ENCODE measurements around the gene SLC26A2. TPM values are rescaled to one million over a fixed set of nuclear protein-coding genes. Genes with fewer than 3 reads are reported as not detected.

Gene SLC26A2
- total RNA-seq, 1 donor from 2014 or later, result 2.9 TPM

DNA sequence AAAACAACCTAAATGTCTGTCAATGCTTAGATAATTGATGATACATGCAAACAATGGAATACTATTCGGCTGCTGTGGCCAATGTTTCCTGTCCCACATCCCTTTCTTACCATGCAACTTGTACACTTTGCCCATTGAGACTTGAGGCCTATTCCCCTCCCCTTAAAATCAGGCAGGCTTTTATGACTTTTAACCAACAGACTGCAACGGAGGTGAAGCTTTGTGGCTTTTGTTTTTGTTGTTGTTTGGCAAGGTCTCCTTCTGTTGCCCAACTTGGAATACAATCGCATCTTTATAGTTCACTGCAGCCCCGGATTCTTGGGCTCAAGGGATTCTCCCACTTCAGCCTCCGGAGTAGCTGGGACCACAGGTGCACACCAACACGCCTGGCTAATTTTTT lies 5.8 kb upstream of the SLC26A2 start:
- intact Hi-C loops (cut with DNase I), result no loop called here
- ATAC-seq (ENCODE audit: poor library complexity) (no peak), DNase-seq (no peak)

DNA sequence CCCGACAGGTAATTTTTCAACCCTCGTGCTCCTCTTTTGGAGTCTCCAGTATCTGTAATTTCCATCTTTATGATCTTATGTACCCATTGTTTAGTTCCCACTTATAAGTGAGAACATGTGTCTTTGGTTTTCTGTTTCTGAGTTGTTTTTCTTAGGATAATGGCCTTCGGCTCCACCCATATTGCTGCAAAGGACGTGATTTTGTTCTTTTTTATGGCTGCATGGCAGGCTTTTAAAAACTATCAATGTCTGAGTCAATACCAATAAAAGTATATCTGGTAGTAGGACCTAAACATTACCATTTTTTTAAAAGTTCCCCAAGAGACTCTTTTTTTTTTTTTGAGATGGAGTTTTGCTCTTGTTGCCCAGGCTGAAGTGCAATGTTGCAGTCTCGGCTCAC lies 3.9 kb upstream of the SLC26A2 start:
- DNase-seq (no peak), ATAC-seq (ENCODE audit: poor library complexity) (no peak)
- intact Hi-C loops (cut with DNase I), result no loop called here

DNA sequence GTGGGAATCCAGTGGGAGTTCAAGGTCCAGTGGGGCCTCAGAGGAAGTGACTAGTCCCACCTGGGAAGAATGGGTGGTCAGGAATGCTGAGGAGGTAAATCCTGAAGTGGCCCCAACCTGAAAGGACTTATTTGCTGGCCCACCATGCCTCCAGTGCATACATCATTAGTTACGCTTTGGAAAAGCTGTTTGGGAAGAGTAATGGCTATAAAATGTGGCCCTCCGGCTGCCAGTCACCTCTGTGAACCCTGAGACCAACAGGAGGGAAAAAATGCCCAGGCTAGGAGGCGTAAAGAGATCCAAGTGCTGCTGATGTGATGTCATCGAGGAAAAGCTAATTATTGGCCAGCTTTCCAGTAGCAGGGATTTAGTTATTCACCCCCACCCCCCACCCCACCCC lies 2.7 kb upstream of the SLC26A2 start:
- ATAC-seq (ENCODE audit: poor library complexity), result no peak
- DNase-seq, result no peak
- intact Hi-C loops (cut with DNase I), result no loop called here

DNA sequence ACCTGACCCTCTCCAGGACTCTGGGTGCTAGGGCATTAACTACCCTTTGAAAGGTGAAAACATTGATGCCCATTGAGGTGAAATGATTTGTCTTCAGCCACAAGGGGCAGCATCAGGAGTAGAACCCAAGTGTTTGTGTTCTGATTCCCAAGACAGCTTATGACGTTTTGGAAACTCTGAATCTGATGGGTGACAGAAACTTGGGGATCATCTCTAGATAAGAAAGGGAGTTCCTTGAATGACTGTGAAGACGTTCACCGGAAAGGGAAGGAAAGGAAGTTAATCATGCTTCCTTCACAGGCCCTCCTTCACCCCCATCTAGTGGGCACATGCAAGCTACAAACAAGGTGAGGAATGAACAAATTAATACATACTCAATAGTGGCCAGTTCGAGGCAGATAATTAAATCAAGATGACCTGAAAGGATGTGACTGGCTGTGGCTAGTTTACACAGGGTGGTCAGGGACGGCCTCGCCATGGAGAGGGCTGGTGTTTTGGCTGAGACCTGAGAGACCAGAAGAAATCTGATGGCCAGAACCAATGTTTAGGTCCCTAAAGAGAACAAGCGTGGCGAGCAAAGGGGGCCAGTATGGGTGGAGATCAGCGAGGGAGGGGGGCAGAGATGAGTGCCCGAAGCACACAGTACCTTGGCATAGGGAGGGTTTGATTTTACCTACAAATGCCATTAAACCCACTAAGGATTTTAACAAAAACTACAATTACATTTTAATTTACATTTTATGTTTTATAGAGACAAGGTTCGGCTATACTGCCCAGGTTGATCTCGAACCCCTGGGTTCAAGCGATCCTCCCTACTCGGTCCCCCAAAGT lies 937 bp upstream of the SLC26A2 start:
- no peak for DNase-seq
- ATAC-seq (ENCODE audit: poor library complexity), result peak; percentile 6
- intact Hi-C loops (cut with DNase I), result no loop called here

DNA sequence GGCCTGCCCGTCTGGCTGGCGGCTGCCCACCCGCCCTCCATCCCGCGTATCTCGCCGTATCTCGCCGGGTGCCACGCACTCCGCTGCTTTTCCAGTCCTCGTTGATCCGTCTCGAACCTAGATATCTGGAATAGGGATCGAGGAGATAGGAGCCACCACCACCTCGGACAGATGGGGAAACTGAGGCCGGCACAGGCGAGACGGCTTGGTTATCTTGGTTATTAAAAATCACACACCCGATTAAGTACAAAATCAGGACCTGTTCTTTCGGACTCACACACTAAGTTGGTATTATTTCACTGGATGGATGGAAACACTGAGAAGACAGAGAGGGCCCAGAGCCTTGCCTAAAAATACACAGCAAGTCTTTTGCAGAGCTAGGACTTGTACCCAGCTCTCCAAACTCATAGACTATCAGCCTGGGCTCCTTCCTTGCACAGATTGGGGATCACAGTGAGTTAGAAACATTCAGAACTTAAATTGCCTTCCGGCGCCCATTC lies 678 bp downstream of the SLC26A2 start:
- no peak for DNase-seq
- no peak for ATAC-seq (ENCODE audit: poor library complexity)
- intact Hi-C loops (cut with DNase I), result no loop called here

DNA sequence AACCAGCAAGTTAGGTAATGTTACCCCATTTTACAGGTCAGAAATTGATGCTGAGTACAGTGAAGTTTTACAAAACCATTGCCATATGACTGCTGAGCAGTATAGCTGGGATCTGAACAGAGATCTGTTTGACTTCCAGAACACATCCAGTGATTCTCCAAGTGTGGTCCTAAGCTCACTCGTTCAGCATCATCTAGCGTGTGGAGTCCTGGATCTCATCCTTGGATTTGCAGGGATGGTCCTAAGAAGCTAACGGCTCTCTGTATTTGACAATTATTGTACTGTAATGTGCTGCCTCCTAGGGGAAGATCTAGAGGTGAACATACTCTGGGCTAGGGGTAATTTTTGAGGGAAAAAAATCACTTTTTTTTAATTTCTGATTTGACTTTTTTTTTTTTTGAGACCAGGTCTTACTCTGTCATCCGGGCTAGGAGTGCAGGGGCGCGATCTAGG lies 1.4 kb downstream of the SLC26A2 start:
- ATAC-seq (ENCODE audit: poor library complexity) (no peak), DNase-seq (no peak)
- intact Hi-C loops (cut with DNase I), result no loop called here

DNA sequence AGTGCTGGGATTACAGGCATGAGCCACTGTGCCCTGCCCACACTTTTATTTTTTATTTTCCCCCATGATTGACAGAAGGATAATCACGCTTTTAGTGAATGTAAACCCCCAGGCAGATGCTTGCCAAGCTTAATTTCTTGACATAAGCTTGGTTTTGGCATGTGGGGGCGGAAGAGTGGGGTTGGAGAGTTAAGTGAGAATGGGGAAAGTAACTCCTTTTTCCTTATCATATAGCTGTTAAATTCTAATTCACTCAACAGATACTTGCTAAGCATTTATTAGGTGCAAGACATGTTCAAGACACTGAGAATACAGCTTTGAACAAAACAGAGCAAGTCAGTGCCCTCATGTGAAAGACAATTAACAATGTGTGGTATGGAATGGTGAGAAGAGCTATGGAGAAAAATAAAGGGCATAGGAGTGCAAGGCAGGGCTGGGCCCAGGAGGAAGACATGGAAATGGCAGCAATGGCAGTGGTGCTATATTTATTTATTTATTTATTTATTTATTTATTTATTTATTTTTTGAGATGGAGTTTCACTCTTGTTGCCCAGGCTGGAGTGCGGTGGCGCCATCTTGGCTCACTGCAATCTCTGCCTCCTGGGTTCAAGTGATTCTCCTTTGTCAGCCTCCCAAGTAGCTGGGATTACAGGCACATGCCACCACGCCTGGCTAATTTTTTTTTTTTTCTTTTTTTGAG lies 2.2 kb downstream of the SLC26A2 start:
- intact Hi-C loops (cut with DNase I), result no loop called here

DNA sequence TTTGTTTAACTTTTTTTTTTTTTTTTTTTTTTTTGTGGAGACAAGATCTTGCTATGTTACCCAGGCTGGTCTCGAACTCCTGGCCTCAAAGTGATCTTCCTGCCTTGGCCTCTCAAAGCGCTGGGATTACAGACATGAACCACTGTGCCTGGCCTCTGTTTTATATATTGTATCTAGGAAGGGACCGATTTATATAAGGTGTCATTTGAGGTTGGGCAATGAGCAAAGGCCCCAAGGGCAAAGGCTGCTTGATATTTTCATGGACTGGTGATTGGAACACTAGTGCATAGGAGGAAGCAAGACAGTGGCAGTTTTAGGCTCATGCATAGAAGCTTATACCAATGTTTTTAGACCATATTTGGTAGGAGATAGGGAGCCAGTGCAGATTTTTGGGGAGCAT lies 3.2 kb downstream of the SLC26A2 start:
- intact Hi-C loops (cut with DNase I), result no loop called here
- no peak for ATAC-seq (ENCODE audit: poor library complexity)
- DNase-seq, result no peak

More for the DNA sequence above, 2.2 kb downstream of the SLC26A2 start:
- no peak for DNase-seq
- ATAC-seq (ENCODE audit: poor library complexity), result no peak

DNA sequence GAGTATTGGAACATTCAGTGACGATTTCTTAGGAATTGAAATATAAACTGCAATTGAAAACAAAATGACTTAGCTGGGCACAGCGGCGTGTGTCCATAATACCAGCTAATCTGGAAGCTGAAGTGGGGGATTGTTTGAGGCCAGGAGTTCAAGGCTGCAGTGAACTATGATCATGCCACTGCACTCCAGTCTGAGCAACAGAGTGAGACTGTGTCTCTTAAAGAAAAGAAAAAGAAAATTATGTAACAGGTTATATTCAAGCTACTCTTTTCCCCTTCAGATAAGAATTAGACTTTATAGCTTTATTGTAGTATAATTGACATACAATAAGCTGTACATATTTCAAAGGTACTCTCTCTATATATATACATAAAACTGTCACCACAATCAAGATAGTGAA lies 6.4 kb downstream of the SLC26A2 start:
- DNase-seq (no peak), ATAC-seq (ENCODE audit: poor library complexity) (no peak)
- intact Hi-C loops (cut with DNase I), result no loop called here

DNA sequence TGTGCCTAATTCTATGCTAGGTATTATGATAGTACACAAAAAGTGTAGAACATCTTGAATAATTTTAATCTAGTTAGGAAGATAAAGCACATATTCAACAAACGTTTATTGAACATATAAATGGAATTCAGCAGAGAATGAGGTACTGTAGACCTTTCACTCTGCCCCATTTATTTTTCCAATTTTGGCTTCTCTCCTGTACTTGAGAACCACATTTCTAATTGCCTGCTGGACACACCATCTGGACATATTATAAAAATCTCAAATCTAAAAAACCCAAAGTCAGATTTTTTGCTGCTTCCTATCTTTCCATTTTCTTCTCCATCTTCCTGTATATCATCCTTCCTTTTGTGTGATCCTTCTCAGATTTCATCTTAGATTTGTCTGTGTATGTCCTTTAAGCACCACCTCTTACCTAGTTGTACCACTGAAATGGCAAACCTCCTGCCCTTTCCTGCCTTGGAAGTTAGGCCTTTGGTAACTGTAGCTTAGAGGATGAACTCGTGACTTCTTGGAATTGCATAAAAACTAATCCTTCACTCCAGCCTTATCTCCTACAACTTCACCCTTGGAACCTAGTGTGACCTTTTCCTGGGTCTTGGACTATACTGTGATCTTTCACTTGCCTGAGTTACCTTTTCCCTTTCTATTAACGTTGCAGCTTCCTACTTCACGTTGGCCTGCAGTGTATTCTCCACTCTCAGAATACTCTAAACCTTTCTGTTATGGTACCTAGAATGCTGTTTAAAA lies 8.8 kb downstream of the SLC26A2 start:
- no peak for DNase-seq
- intact Hi-C loops (cut with DNase I), result no loop called here
- ATAC-seq (ENCODE audit: poor library complexity), result no peak

DNA sequence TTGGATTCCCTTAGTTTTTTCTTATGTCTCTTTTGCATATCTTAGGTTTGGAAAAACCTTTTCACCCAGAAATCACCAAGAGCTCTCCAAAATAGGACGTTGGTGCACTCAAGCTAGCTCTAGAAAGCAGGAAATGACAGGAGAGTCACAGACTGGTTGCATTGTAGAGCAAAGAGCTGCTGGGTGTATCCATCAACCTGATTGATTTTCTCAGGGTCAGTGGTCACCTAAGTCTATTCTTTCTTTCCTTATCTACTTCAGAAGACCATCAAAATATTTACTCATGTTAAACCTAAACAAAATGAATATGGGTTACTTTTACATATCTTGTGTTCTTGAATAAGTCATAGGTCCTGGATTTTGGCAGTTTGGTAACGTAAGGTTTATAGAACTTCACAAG lies 14.9 kb downstream of the SLC26A2 start:
- no peak for DNase-seq
- ATAC-seq (ENCODE audit: poor library complexity), result no peak
- intact Hi-C loops (cut with DNase I), result no loop called here

DNA sequence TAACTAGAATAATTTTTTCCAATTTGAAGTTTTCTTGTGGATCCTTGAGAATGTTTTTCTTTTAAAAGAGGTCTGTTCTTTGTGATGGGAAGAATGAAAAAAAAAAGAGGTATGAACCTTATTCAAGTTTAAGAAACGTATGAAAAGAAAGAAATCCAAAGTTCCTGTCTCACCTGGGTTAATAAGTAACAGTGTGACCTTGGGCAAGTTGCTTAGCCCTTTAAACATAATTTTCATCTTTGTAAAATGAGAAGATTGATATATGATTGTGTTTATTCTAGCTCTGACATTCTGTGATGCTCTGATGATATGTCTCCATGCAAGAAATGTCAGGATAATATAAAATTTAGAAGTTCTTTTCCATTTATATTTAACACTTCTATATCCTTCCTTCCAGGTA lies 19.3 kb downstream of the SLC26A2 start:
- intact Hi-C loops (cut with DNase I), result no loop called here
- ATAC-seq (ENCODE audit: poor library complexity), result no peak
- no peak for DNase-seq

DNA sequence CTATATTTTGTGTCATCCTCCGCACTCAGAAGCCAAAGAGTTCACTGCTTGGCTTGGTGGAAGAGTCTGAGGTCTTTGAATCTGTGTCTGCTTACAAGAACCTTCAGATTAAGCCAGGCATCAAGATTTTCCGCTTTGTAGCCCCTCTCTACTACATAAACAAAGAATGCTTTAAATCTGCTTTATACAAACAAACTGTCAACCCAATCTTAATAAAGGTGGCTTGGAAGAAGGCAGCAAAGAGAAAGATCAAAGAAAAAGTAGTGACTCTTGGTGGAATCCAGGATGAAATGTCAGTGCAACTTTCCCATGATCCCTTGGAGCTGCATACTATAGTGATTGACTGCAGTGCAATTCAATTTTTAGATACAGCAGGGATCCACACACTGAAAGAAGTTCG lies 20.6 kb downstream of the SLC26A2 start:
- intact Hi-C loops (cut with DNase I), result no loop called here
- DNase-seq, result no peak
- ATAC-seq (ENCODE audit: poor library complexity), result no peak

DNA sequence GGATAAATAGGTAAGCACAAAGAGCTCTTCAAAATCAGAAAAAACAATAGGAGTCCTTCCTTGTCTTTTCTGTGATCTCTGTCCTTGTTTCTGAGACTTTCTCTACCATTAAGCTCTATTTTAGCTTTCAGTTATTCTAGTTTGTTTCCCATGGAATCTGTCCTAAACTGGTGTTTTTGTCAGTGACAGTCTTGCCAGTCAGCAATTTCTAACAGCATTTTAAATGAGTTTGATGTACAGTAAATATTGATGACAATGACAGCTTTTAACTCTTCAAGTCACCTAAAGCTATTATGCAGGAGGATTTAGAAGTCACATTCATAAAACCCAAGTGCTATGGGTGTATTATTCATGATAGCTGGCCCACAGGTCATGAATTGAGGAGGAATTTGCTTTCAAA lies 21.9 kb downstream of the SLC26A2 start:
- intact Hi-C loops (cut with DNase I), result no loop called here
- DNase-seq, result no peak
- no peak for ATAC-seq (ENCODE audit: poor library complexity)

DNA sequence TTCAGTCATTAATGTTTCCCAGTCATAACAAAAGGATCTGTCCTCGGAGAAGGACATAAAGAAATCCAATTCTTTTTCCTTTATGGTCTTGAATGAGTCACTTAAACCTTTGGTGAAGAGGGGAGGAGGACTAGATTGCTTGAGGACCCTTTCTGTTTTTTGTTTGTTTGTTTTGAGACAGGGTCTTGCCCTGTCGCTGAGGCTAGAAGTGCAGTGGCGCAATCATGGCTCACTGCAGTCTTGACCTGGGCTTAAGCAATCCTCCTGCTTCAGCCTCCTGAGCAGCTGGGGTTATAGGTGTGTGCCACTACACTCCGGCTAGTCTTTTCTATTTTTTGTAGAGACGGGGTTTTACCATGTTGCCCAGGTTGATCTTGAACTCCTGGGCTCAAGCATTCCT lies 27.6 kb downstream of the SLC26A2 start:
- no peak for DNase-seq
- ATAC-seq (ENCODE audit: poor library complexity), result no peak
- intact Hi-C loops (cut with DNase I), result no loop called here

DNA sequence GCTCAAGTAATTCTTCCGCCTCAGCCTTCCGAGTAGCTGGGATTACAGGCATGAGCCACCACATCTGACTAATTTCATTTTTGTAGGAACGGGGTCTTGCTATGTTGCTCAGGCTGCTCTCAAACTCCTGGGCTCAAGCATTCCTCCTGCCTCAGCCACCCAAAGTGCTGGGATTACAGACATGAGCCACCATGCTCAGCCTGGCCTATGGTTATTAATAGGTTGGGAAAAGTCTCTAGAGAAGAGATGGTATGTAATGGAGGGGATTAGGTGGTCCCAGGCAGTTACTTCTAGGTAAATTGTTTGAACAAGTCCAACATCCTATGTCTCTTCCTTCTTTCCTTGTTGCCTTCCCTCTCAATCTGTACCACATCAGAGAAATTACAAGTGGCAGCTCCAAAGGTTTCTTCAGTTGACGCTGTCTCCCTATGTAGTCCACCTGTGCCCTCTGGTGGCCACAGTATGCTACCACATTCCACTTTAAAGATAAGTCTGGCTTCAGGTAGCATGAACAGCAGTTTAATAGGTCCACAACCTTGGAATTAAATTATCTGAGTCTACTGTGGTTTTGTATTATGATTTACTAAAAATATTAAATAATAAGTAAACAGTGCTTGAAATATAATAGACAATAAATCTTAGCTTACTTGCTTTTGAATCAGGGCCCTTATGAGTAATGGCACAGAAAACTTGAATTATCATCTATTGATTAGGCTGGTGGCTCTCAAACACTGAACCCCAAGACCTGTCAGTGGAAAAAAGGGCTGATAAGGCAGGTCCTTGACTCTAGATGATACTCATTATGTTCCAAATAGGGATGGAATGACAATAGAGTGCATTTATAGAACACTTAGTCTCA lies 30.2 kb downstream of the SLC26A2 start:
- DNase-seq, result peak; percentile 64
- intact Hi-C loops (cut with DNase I), result loop anchor here (2.0 to 5.0 kb wide), 2 partner anchors 158 to 354 kb away; no protein-coding TSS in a partner anchor
- peak; percentile 85 for ATAC-seq (ENCODE audit: poor library complexity)

DNA sequence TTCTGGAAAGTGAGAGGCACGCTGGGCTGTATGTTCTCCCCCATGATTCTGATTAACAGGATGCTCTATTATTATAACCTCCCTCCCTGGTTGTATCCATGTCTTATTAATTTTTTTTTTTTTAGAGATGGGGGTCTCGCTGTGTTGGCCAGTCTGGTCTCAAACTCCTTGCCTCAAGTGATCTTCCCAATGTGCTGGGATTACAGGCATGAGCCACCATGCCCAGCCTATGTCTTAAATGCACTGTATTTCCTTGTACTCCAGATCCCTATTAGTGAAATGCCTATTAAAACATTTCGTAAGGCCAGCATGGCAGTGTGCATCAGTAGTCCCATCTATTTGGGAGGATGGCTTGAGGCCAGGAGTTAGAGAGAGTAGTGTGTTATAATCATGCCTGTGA lies 32.9 kb downstream of the SLC26A2 start:
- intact Hi-C loops (cut with DNase I), result loop anchor here (5.0 kb wide), 1 partner anchor 161 kb away; no protein-coding TSS in a partner anchor
- ATAC-seq (ENCODE audit: poor library complexity), result no peak
- no peak for DNase-seq

DNA sequence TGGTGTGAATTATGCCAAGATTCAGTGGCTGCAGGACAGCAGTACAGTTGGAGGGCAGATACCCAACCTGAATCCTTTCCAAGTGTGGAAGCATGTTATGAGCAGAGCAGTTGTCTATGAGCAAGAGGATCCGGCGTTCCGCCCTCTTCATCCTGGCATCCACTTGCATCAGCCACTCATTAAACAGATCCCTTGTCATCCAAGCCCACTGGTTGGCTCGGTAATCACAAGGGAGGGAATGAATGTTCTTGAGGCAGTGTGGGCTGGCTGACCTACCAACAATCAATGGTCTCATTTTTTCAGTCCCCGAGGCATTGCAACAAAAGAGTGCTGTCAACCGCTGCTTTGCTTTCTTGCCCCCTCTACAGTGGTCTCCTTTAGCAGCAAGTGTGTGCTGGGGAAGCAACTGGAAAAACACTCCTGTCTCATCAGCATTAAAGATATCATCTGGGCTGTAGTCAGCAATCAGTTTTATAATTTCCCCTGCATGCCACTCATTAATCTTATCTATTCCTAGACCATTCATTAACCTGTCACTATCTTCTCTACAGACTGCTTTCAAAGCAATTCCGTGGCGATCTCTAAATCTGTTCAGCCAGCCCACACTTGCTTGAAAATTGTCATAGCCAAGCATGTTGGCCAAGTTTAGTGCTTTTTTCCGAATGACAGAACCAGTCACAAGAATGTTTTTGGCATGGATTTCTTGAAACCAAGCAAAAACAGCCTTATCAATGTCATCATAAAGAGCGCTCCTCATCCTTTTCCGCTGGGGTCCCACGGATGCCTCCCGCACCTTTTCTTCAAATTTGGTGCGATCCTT lies 35.0 kb downstream of the SLC26A2 start:
- ATAC-seq (ENCODE audit: poor library complexity) (no peak), DNase-seq (no peak)

More for the DNA sequence above, 35.0 kb downstream of the SLC26A2 start:
- intact Hi-C loops (cut with DNase I), result no loop called here
